Measurements from ENCODE around the gene TTLL13.

The TTLL13 gene

DNA sequence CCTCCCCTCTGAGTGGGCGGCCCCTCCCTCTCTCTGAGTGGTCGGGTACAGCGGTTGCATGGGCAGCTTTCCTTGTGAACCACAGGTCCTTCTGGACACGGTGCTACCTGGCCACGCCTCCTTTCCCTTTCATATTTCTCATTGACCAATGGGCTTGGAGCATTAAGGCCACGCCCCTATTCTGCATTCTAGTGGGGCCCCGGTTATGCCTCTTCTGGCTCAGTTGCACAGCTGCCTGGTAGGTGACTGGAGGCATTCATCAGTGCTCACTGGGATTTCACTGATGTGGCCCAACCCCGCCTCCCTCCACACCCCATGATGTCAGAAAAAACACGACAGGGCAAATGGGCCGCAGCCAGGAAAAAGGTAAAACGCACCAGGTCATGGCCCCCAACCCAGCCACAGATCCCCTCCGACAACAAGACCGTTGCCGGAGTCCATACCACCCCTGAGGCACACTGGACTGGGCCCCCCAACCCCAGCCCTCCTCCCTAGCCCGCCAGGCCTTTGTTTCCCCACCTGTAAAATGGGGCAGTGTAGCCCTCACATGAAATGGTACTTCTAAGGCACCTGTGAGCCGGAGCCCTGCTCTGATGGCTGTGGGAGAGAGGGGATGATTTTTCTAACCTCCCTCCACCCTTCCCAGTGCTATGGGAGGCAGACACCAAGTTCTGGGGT lies 42.5 kb downstream of the TTLL13 start:
- TF ChIP-seq, protein P1, sequence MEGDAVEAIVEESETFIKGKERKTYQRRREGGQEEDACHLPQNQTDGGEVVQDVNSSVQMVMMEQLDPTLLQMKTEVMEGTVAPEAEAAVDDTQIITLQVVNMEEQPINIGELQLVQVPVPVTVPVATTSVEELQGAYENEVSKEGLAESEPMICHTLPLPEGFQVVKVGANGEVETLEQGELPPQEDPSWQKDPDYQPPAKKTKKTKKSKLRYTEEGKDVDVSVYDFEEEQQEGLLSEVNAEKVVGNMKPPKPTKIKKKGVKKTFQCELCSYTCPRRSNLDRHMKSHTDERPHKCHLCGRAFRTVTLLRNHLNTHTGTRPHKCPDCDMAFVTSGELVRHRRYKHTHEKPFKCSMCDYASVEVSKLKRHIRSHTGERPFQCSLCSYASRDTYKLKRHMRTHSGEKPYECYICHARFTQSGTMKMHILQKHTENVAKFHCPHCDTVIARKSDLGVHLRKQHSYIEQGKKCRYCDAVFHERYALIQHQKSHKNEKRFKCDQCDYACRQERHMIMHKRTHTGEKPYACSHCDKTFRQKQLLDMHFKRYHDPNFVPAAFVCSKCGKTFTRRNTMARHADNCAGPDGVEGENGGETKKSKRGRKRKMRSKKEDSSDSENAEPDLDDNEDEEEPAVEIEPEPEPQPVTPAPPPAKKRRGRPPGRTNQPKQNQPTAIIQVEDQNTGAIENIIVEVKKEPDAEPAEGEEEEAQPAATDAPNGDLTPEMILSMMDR (IDR thresholded peaks at IDR 0.05): no peak

DNA sequence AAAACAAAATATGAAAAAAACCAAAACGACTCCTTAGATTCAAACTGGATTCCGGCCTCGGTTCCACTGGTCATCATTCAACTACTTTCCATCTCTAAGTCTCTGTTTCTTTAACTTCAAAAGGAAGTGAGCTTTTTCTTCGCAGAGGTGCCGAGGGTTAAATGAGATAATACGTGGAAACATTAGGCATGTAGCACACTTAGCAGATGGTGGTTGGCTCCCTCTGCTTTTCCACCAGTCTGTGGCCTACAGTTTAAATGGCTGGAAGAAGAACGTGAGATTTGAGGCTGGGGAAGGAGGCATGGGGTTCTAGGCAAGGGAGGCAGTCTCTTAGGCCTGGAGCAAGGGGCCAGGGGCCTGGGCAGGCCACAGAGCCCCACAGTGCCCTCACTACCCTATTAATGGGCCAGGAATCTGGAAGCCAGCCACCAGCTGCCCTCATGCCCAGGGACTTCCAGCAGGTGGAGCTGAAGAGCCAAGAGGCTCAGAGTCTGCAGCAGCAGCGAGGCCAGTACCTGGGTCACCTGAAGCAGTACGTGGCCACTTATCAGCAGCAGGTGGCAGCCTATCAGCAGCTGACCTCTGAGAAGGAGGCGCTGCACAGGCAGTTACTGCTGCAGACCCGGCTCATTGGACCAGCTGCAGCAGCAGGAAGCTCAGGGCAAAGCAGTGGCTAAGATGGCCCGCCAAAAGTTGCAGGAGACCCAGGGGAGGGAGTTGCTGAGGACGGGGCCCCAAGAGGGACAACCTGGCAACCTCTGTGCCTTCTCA lies 43.9 kb downstream of the TTLL13 start:
- TF ChIP-seq, protein P1 (IDR thresholded peaks at IDR 0.05): peak; percentile 97

DNA sequence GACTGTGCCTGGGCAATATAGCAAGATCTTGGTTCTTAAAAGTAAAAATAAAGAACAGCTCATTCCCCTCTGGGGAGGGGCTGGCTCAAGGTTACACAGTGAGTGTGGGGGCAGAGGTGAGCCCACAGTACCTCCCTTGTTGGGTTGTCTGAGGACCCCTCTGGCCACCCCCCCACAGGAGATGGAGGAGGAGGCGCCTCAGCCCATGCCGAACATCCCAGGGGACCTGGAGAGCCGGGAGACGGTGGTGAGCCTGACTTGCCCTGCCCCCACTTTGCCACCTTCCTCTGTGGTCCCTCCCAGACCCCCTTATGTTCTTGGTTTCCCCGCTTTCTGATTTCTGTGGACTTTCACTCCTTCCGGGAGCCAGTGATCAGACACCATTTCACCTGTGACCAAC lies 44.8 kb downstream of the TTLL13 start:
- TF ChIP-seq, protein P1 (IDR thresholded peaks at IDR 0.05): no peak

DNA sequence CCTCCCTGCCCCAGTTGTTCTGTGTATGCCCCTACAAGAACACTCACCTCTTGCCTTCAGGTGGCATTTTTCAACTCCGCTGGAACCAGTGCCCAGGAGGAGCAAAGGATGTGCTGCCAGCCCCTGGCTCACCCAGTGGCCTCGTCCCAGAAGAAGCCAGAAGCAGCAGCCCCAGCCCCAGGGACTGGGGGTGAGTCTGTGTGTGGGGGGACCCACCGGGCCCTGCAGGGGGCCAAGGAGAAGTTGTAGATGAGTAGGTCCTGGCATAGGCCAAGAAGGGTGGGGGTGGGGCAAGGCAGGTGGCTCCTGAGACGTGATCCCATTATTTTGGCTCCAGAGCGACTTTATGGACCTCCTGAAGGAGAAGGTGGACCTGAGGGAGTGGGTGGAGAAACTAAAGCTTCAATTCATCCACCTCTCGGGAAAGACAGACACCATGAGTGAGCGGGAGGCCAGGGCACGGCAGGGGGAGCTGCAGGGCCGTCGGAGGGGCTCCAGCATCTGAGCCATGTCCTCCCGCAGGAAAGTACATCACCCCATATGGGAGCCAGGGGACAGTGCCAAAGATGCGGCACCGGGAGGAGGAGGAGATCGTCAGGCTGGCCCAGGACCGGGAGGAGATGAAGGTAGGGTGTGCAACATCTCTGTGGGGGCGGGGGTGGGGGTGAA lies 45.4 kb downstream of the TTLL13 start:
- TF ChIP-seq, protein P1 (IDR thresholded peaks at IDR 0.05): no peak

DNA sequence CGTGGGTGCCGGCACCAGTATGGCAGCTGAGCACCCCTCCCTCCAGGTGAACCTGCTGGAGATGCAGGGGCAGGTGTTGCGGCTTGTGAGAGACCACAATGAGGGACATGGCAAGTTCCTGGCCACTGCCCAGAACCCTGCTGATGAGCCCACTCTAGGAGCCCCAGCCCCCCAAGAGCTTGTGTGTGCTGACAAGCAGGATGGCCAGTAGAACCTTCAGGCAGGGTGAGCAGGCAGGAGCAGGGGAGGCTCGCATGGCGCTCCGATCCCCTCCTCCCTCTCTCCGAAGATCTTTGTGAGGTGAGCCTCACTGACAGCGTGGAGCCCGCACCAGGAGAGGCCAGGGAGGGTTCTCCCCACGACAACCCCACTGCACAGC lies 45.9 kb downstream of the TTLL13 start:
- TF ChIP-seq, protein P1 (IDR thresholded peaks at IDR 0.05): no peak

DNA sequence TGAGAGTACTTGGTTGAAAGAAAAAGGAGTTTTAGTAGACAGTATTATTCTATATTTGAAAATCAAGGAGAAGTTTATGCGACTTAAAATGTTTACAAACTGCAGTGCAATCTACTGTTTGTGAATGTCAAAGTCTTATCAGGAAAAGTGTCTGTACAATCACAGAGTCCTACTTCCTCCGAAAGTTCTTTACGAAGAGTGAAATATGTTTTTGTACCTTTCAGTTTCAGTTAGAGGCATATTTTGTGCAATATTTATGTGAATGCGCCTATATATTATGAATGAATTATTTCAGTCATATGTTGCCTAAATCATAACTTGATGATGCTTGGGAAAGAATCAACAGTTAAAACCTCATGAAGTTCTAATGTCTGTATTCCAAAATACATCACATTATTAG lies 47.7 kb downstream of the TTLL13 start:
- TF ChIP-seq, protein P1 (IDR thresholded peaks at IDR 0.05): no peak

DNA sequence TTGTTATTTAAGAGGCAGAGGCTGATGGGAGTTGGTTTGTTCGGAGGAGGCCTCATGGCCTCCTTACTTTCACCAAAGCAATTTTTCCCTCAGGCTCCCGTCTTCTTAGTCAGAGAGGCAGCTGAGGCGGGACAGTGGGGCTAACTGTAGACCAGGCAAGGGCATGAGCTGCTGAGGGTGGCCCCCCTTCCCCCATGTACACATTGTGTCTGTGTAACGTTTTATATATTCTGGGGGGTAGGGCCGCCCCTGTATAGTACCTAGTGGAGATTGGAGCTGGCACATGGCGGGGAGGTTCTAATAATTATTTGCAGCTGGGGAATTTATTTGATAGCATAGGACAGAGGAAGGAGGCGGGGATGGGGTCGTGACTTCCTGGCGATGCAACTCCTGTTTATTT lies 51.2 kb downstream of the TTLL13 start:
- TF ChIP-seq, protein P1 (IDR thresholded peaks at IDR 0.05): no peak
